ENCODE results near the gene HSPB6. TPM values are rescaled to one million over a fixed set of nuclear protein-coding genes. Genes with fewer than 3 reads are reported as not detected.

Gene HSPB6
- polyA plus RNA-seq, 1 of the 3 experiments (the other 2 are of a cell fraction) = 0.43 TPM

GRCh38 chr19:35788205-35788960 lies 31.6 kb upstream of the HSPB6 start:
- Histone ChIP-seq H3K4me1 (ENCODE audit: control insufficient read depth in 1 of 2, insufficient read depth in 2 of 2, low read depth in 1 of 2, low read length in 1 of 2) (no peaks in the 10 kb centered on the region), H3K79me2 (ENCODE audit: insufficient read depth) (no peaks in the 10 kb centered on the region), H3K9me2 (no peaks in the 10 kb centered on the region), H3F3A (replicated peaks; ENCODE audit: insufficient read depth) (no peaks in the 10 kb centered on the region), H2AFZ (ENCODE audit: low read depth) (no peak overlapping the region), H3K27me3 (ENCODE audit: insufficient read depth) (no peaks in the 10 kb centered on the region), H3K27ac (ENCODE audit: low read depth in 2 of 2, low read length in 1 of 2) (no peak overlapping the region), H3K4me3 (ENCODE audit: low read depth in 2 of 2, low read length in 1 of 2) (no peak overlapping the region), H3K36me3 (replicated peaks in 1 of 2; ENCODE audit: control insufficient read depth in 1 of 2, insufficient read depth in 2 of 2, low read length in 1 of 2) (peaks cover 0 to 3% of the 10 kb centered on the region in 2 experiments), H4K20me1 (ENCODE audit: insufficient read depth) (no peaks in the 10 kb centered on the region), H3K4me2 (no peak overlapping the region), H3K9ac (no peak overlapping the region), H3K9me3 (no peaks in the 10 kb centered on the region)
- POLR2A ChIA-PET = interaction anchor here (0.6 kb wide), 2 partner anchors 10 to 22 kb away, joined by 3 to 4 read pairs; no protein-coding TSS in a partner anchor
- 75% methylated on average over 10 of the region's 12 CpGs for WGBS (ENCODE audit: low lambda C conversion rate)
- TF ChIP-seq RXRA (IDR thresholded peaks at IDR 0.05; ENCODE audit: borderline replicate concordance, low read depth) (no peak), TAF1 (IDR thresholded peaks at IDR 0.05; ENCODE audit: borderline replicate concordance, low read depth, low read length) (no peak), POLR2AphosphoS5 (IDR thresholded peaks at IDR 0.05; ENCODE audit: low read depth, low read length) (no peak), SIN3A (IDR thresholded peaks at IDR 0.05; ENCODE audit: borderline replicate concordance, low read depth, low read length) (no peak), RFX5 (IDR thresholded peaks at IDR 0.05; ENCODE audit: low read length) (no peak), RCOR1 (IDR thresholded peaks at IDR 0.05; ENCODE audit: low read length) (no peak)
- TF ChIP-seq, protein P1, sequence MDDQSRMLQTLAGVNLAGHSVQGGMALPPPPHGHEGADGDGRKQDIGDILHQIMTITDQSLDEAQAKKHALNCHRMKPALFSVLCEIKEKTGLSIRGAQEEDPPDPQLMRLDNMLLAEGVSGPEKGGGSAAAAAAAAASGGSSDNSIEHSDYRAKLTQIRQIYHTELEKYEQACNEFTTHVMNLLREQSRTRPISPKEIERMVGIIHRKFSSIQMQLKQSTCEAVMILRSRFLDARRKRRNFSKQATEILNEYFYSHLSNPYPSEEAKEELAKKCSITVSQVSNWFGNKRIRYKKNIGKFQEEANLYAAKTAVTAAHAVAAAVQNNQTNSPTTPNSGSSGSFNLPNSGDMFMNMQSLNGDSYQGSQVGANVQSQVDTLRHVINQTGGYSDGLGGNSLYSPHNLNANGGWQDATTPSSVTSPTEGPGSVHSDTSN (IDR thresholded peaks at IDR 0.05) = no peak
- CTCF ChIA-PET = interaction anchor here (1.9 kb wide), 1 partner anchor 31 kb away, joined by 6 read pairs; no protein-coding TSS in a partner anchor
- no peak for DNase-seq

GRCh38 chr19:35787227-35787799 lies 30.5 kb upstream of the HSPB6 start:
- no peaks in the 10 kb centered on the region for H4K20me1 ChIP-seq (ENCODE audit: insufficient read depth)
- H2AFZ ChIP-seq (ENCODE audit: low read depth) = no peak overlapping the region
- no peak overlapping the region for H3K4me2 ChIP-seq
- no peaks in the 10 kb centered on the region for H3K9me3 ChIP-seq
- no peaks in the 10 kb centered on the region for H3K9me2 ChIP-seq
- no peak overlapping the region for H3K9ac ChIP-seq
- H3K4me3 ChIP-seq (ENCODE audit: low read depth in 2 of 2, low read length in 1 of 2) = no peak overlapping the region
- WGBS (ENCODE audit: low lambda C conversion rate) = 93% methylated on average over 11 of the region's 15 CpGs
- CTCF ChIA-PET = interaction anchor here (1.9 kb wide), 1 partner anchor 32 kb away, joined by 6 read pairs; no protein-coding TSS in a partner anchor
- peaks cover 0 to 5% of the 10 kb centered on the region in 2 experiments for H3K36me3 ChIP-seq (replicated peaks in 1 of 2; ENCODE audit: control insufficient read depth in 1 of 2, insufficient read depth in 2 of 2, low read length in 1 of 2)
- TF ChIP-seq GABPA (IDR thresholded peaks at IDR 0.05; ENCODE audit: low read depth) (no peak), TAF1 (IDR thresholded peaks at IDR 0.05; ENCODE audit: borderline replicate concordance, low read depth, low read length) (no peak), FOXM1 (IDR thresholded peaks at IDR 0.05; ENCODE audit: low read depth) (no peak), REST (IDR thresholded peaks at IDR 0.05; ENCODE audit: low read depth, low read length) (no peak), ELF1 (IDR thresholded peaks at IDR 0.05) (no peak), MXI1 (IDR thresholded peaks at IDR 0.05; ENCODE audit: low read depth, low read length) (no peak), RAD21 (IDR thresholded peaks at IDR 0.05; ENCODE audit: low read length) (no peak), FOSL2 (IDR thresholded peaks at IDR 0.05; ENCODE audit: borderline replicate concordance, low read depth) (no peak), JUND (IDR thresholded peaks at IDR 0.05) (no peak), YY1 (IDR thresholded peaks at IDR 0.05; ENCODE audit: low read depth) (no peak)
- TF ChIP-seq, protein P2, sequence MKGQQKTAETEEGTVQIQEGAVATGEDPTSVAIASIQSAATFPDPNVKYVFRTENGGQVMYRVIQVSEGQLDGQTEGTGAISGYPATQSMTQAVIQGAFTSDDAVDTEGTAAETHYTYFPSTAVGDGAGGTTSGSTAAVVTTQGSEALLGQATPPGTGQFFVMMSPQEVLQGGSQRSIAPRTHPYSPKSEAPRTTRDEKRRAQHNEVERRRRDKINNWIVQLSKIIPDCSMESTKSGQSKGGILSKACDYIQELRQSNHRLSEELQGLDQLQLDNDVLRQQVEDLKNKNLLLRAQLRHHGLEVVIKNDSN (IDR thresholded peaks at IDR 0.05; ENCODE audit: borderline replicate concordance, low read depth) = no peak
- no peak for DNase-seq
- no peaks in the 10 kb centered on the region for H3K27me3 ChIP-seq (ENCODE audit: insufficient read depth)
- no peaks in the 10 kb centered on the region for H3F3A ChIP-seq (replicated peaks; ENCODE audit: insufficient read depth)
- POLR2A ChIA-PET = no interaction called here
- no peaks in the 10 kb centered on the region for H3K4me1 ChIP-seq (ENCODE audit: control insufficient read depth in 1 of 2, insufficient read depth in 2 of 2, low read depth in 1 of 2, low read length in 1 of 2)
- H3K79me2 ChIP-seq (ENCODE audit: insufficient read depth) = no peaks in the 10 kb centered on the region
- H3K27ac ChIP-seq (ENCODE audit: low read depth in 2 of 2, low read length in 1 of 2) = no peak overlapping the region; a peak in 1 of 4 replicates

Measured in SK-N-SH (cell line).